IMR-90 (cell line): ENCODE data around the gene KLC3. TPM values are rescaled to one million over a fixed set of nuclear protein-coding genes. Genes with fewer than 3 reads are reported as not detected.
A peak's percentile ranks its signal among the peaks of the same experiment; 100 is the strongest.

Experiments
- ATAC-seq: fragments of 200-7000 bp; cut with Tn5 transposase; 2 replicates; pipeline ENCODE4 v1.9.1; 2020; ENCODE audit warnings: low read depth, mild to moderate bottlenecking, moderate library complexity
- BruUV-seq: library from RNA; stranded (reverse); fragments of 400-500 nt; replicated peaks from 2 replicates; lab custom pipeline; 2021; lab: Mats Ljungman, UMichigan
- CTCF ChIA-PET: fragments of 300-600 bp; formaldehyde crosslinking; extraction: SDS; loops from one replicate; lab custom pipeline; 2021; ENCODE audit warnings: antibody characterized with exemption; lab: Yijun Ruan, JAX
- POLR2A ChIA-PET: fragments of 300-600 bp; sonication (Branson Sonifier 250); formaldehyde crosslinking; loops from one replicate; lab custom pipeline; 2022; ENCODE audit warnings: antibody characterized with exemption; ENCODE audit not compliant: unreplicated experiment; lab: Charles Lee
- DNase-seq: peaks from one replicate; pipeline ENCODE4 v3.0.0; 2013
- H2AFZ ChIP-seq: replicated peaks from 2 replicates; pipeline ENCODE3; 2013; ENCODE audit warnings: low read length, mild to moderate bottlenecking; ENCODE audit not compliant: poor library complexity
- H2AK5ac ChIP-seq: 2 replicates; pipeline ENCODE4 v1.6.1; 2013; ENCODE audit warnings: low read depth, low read length, inconsistent platforms
- H2AK9ac ChIP-seq: replicated peaks from 2 replicates; pipeline ENCODE3; 2013; ENCODE audit warnings: mild to moderate bottlenecking, low read depth, low read length, moderate library complexity; ENCODE audit not compliant: poor library complexity
- H2BK120ac ChIP-seq: 2 replicates; pipeline ENCODE4 v1.6.1; 2013; ENCODE audit warnings: low read depth, low read length, inconsistent platforms
- H2BK15ac ChIP-seq: 3 replicates; pipeline ENCODE4 v1.6.1; 2013; ENCODE audit warnings: low read depth, low read length, inconsistent platforms
- H2BK20ac ChIP-seq: 2 replicates; pipeline ENCODE4 v1.6.1; 2013; ENCODE audit warnings: low read depth, mild to moderate bottlenecking, inconsistent platforms, low read length, moderate library complexity
- H2BK5ac ChIP-seq: 2 replicates; pipeline ENCODE4 v1.6.1; 2013; ENCODE audit warnings: mild to moderate bottlenecking, low read depth, low read length, inconsistent platforms; ENCODE audit not compliant: poor library complexity, severe bottlenecking
- H3K14ac ChIP-seq: replicated peaks from 2 replicates; pipeline ENCODE4 v1.6.1; 2013; ENCODE audit warnings: low read depth, low read length, inconsistent platforms
- H3K18ac ChIP-seq: 2 replicates; pipeline ENCODE4 v1.6.1; 2013; ENCODE audit warnings: low read depth, low read length, control low read depth
- H3K23ac ChIP-seq: 2 replicates; pipeline ENCODE4 v1.6.1; 2013; ENCODE audit warnings: low read depth, low read length, inconsistent platforms
- H3K27ac ChIP-seq: 2 replicates; pipeline ENCODE4 v1.5.1; 2013; ENCODE audit warnings: mild to moderate bottlenecking, control low read depth, low read length; ENCODE audit not compliant: insufficient read depth
- H3K27me3 ChIP-seq: 2 replicates; pipeline ENCODE4 v1.6.1; 2013; ENCODE audit warnings: low read length; ENCODE audit not compliant: control insufficient read depth, insufficient read depth
- H3K36me3 ChIP-seq: 2 replicates; pipeline ENCODE4 v1.6.1; 2013; ENCODE audit warnings: low read length, mixed read lengths; ENCODE audit not compliant: control insufficient read depth, insufficient read depth
- H3K4ac ChIP-seq: 2 replicates; pipeline ENCODE4 v1.6.1; 2013; ENCODE audit warnings: low read depth, low read length, inconsistent platforms
- H3K4me1 ChIP-seq: 2 replicates; pipeline ENCODE4 v1.6.1; 2013; ENCODE audit warnings: low read length, mixed read lengths; ENCODE audit not compliant: control insufficient read depth, insufficient read depth
- H3K4me2 ChIP-seq: 2 replicates; pipeline ENCODE4 v1.6.1; 2013; ENCODE audit warnings: low read depth, mild to moderate bottlenecking, control low read depth, low read length, moderate library complexity
- H3K4me3 ChIP-seq: 2 replicates; pipeline ENCODE4 v1.5.1; 2013; ENCODE audit warnings: low read depth, mild to moderate bottlenecking, control low read depth, low read length, moderate library complexity; ENCODE audit not compliant: insufficient read depth
- H3K56ac ChIP-seq: 2 replicates; pipeline ENCODE4 v1.6.1; 2013; ENCODE audit warnings: low read length, inconsistent platforms; ENCODE audit not compliant: insufficient read depth; ENCODE audit errors: extremely low read depth
- H3K79me1 ChIP-seq, 2 experiments: 2 replicates each; pipeline ENCODE4 v1.6.1; 2013; ENCODE audit warnings: low read length in 2 of 2, inconsistent platforms in 1 of 2, low read depth in 1 of 2
- H3K9ac ChIP-seq: 2 replicates; pipeline ENCODE4 v1.6.1; 2013; ENCODE audit warnings: low read depth, low read length, control low read depth
- H3K9me1 ChIP-seq: 2 replicates; pipeline ENCODE4 v1.6.1; 2013; ENCODE audit warnings: low read length, inconsistent platforms; ENCODE audit not compliant: insufficient read depth
- H3K9me3 ChIP-seq: 2 replicates; pipeline ENCODE4 v1.6.1; 2013; ENCODE audit warnings: low read length; ENCODE audit not compliant: control insufficient read depth, insufficient read depth
- H4K20me1 ChIP-seq: 2 replicates; pipeline ENCODE4 v1.6.1; 2013; ENCODE audit warnings: low read length, inconsistent platforms; ENCODE audit not compliant: insufficient read depth
- H4K5ac ChIP-seq: 2 replicates; pipeline ENCODE4 v1.6.1; 2013; ENCODE audit warnings: mild to moderate bottlenecking, low read depth, low read length, control low read depth
- H4K8ac ChIP-seq, 2 experiments: 2 replicates each; pipeline ENCODE4 v1.6.1; 2013; ENCODE audit warnings: low read depth in 2 of 2, low read length in 2 of 2, control low read depth in 1 of 2, inconsistent platforms in 1 of 2
- H4K91ac ChIP-seq: 2 replicates; pipeline ENCODE4 v1.6.1; 2013; ENCODE audit warnings: low read depth, low read length, inconsistent platforms; ENCODE audit not compliant: insufficient read depth
- CTCF ChIP-seq: conservative IDR thresholded peaks from 2 replicates; pipeline ENCODE4 v1.5.1; 2012; ENCODE audit warnings: mild to moderate bottlenecking, low read depth, low read length, improper control_type of control experiment
- FOS ChIP-seq: fragments of 150-350 bp; IDR thresholded peaks from 2 replicates; pipeline ENCODE4 v1.6.1; 2016; ENCODE audit warnings: low read depth, low read length
- MAZ ChIP-seq: IDR thresholded peaks from 2 replicates; pipeline ENCODE4 v1.6.1; 2012; ENCODE audit warnings: low read depth, mild to moderate bottlenecking, low read length, improper control_type of control experiment, moderate library complexity, borderline replicate concordance
- RAD21 ChIP-seq: IDR thresholded peaks from 2 replicates; pipeline ENCODE4 v1.6.1; 2012; ENCODE audit warnings: low read length, improper control_type of control experiment
- RCOR1 ChIP-seq: IDR thresholded peaks from 2 replicates; pipeline ENCODE4 v1.6.1; 2012; ENCODE audit warnings: mild to moderate bottlenecking, low read length, improper control_type of control experiment; ENCODE audit not compliant: insufficient replicate concordance
- RFX5 ChIP-seq: IDR thresholded peaks from 2 replicates; pipeline ENCODE4 v1.8.0; 2012; ENCODE audit warnings: low read depth, mild to moderate bottlenecking, low read length, moderate library complexity
- WGBS, 2 experiments: methylation state at CpG; one replicate each; pipeline versions ENCODE4 v1.1.5 to v1.1.7; 2013; ENCODE audit warnings: missing lambda C conversion rate in 2 of 2; ENCODE audit not compliant: insufficient read length in 1 of 2; ENCODE audit errors: extremely low coverage in 2 of 2; 5-methylcytosine and 5-hydroxymethylcytosine counted together
- dilution Hi-C: fragments of 300-500 bp; cut with HindIII; formaldehyde crosslinking; loops from one replicate; pipeline ENCODE4 v1.14.3; 2018; ENCODE audit warnings: low sequenced_read_pairs; ENCODE audit not compliant: unreplicated experiment
- in situ Hi-C: fragments of 300-500 bp; cut with MboI; formaldehyde crosslinking; loops from 3 replicates; pipeline ENCODE4 v1.14.3; 2019; ENCODE audit warnings: low sequenced_read_pairs, inconsistent platforms, mixed read lengths
- intact Hi-C: fragments of 100-400 bp; cut with micrococcal nuclease; formaldehyde crosslinking; loops from 2 replicates; pipeline ENCODE4 v1.10.0; 2022
- polyA plus RNA-seq, 3 experiments: library from polyadenylated mRNA; depleted of rRNA; stranded (reverse); fragments of >200 nt; gene quantifications; 2 replicates each; pipeline ENCODE4 v1.2.3, GENCODE V29; 2012; ENCODE audit warnings: low replicate concordance in 1 of 3
- total RNA-seq: library from RNA; depleted of rRNA; stranded (reverse); fragments of >200 nt; gene quantifications from 2 replicates; pipeline ENCODE4 v1.2.3, GENCODE V29; 2012

The KLC3 gene
- total and polyA plus RNA-seq, 2 of the 4 experiments (the other 2 are of a cell fraction), result 0.14 to 0.18 TPM

GRCh38 chr19:45306040-45306439, 34.5 kb upstream of the KLC3 start:
- Histone ChIP-seq H3K4me3 (no peak overlapping the region), H2BK20ac (no peak overlapping the region), H3K14ac (no peak overlapping the region), H3K4me2 (no peak overlapping the region), H2AFZ (no peak overlapping the region), H3K36me3 (peaks cover 9% of the 10 kb centered on the region; the same call in 1 of the 2 replicates), H4K5ac (no peak overlapping the region), H2BK120ac (no peak overlapping the region), H3K79me1 (no peaks in the 10 kb centered on the region), H4K20me1 (no peaks in the 10 kb centered on the region), H3K27me3 (no peaks in the 10 kb centered on the region), H2BK5ac (no peak overlapping the region), H3K9me1 (peaks cover 5% of the 10 kb centered on the region; the same call in 1 of the 2 replicates), H2AK9ac (peak overlapping the region; percentile 10), H3K23ac (no peak overlapping the region), H3K27ac (no peak overlapping the region), H2AK5ac (no peak overlapping the region), H4K91ac (no peak overlapping the region), H3K9me3 (0 out of 2 replicates have a peak, but pooled peaks cover 2% of the 10 kb centered on the region), H2BK15ac (no peak overlapping the region), H3K4me1 (no peaks in the 10 kb centered on the region), H3K18ac (no peak overlapping the region), H3K4ac (no peak overlapping the region), H4K8ac (no peak overlapping the region), H3K56ac (no peak overlapping the region), H3K9ac (no peak overlapping the region)
- ChIA-PET POLR2A (no interaction called here), CTCF (no interaction called here)
- no TSS peak for BruUV-seq
- 29% methylated on average over 4 of the region's 9 CpGs; no CpG with 5 or more reads in 1 of the 2 experiments for WGBS, 2 experiments
- no peak for DNase-seq
- dilution Hi-C loops (no loop called here), intact Hi-C loops (no loop called here), in situ Hi-C loops (no loop called here)
- TF ChIP-seq FOS (no peak), RFX5 (no peak), MAZ (no peak), RCOR1 (no peak), CTCF (no peak), RAD21 (no peak)
- peak; percentile 23 for ATAC-seq
